SK-N-SH treated with all-trans-retinoic acid at 6 μM for 48 hours (cell line): ENCODE data around the gene TRIP4.

Source experiments
- ATAC-seq: fragments of 200-7000 bp; cut with Tn5 transposase; 3 replicates; pipeline ENCODE4 v1.9.1; 2020; ENCODE audit warnings: mild to moderate bottlenecking, moderate library complexity
- ARNTL ChIP-seq: fragments of 450-650 bp; formaldehyde crosslinking; IDR thresholded peaks from 2 replicates; pipeline ENCODE4 v1.5.0; 2020; ENCODE audit warnings: low read depth, mild to moderate bottlenecking, moderate library complexity, borderline replicate concordance
- BACH2 ChIP-seq: fragments of 250-450 bp; sonication (Bioruptor Pico); IDR thresholded peaks from 2 replicates; pipeline ENCODE4 v1.9.0; 2021; ENCODE audit warnings: mild to moderate bottlenecking, borderline replicate concordance
- CSDC2 ChIP-seq: fragments of 250-450 bp; sonication (Bioruptor Pico); IDR thresholded peaks from 2 replicates; pipeline ENCODE4 v1.5.0; 2020; ENCODE audit warnings: mild to moderate bottlenecking, moderate library complexity
- CSRNP3 ChIP-seq: fragments of 250-450 bp; sonication (Bioruptor Pico); IDR thresholded peaks from 2 replicates; pipeline ENCODE4 v1.5.1; 2021; ENCODE audit warnings: mild to moderate bottlenecking, moderate library complexity
- ESRRG ChIP-seq: fragments of 250-450 bp; sonication (Bioruptor Pico); IDR thresholded peaks from 2 replicates; pipeline ENCODE4 v1.6.1; 2021; ENCODE audit warnings: mild to moderate bottlenecking
- GLIS3 ChIP-seq: fragments of 250-450 bp; sonication (Bioruptor Pico); IDR thresholded peaks from 2 replicates; pipeline ENCODE4 v1.5.0; 2020; ENCODE audit warnings: mild to moderate bottlenecking, moderate library complexity
- ISL1 ChIP-seq: fragments of 250-450 bp; sonication (Bioruptor Pico); IDR thresholded peaks from 2 replicates; pipeline ENCODE4 v2.1.2; 2022; ENCODE audit warnings: mild to moderate bottlenecking, moderate library complexity
- OSR1 ChIP-seq: fragments of 250-450 bp; sonication (Bioruptor Pico); IDR thresholded peaks from 2 replicates; pipeline ENCODE4 v1.8.0; 2022; ENCODE audit warnings: moderate library complexity, mild to moderate bottlenecking, inconsistent platforms
- POU6F1 ChIP-seq: fragments of 250-450 bp; sonication (Bioruptor Pico); IDR thresholded peaks from 2 replicates; pipeline ENCODE4 v1.8.0; 2021; ENCODE audit warnings: low read depth, mild to moderate bottlenecking, moderate library complexity, borderline replicate concordance
- PPARA ChIP-seq: fragments of 250-450 bp; sonication (Bioruptor Pico); IDR thresholded peaks from 2 replicates; pipeline ENCODE4 v1.5.0; 2020; ENCODE audit warnings: mild to moderate bottlenecking, borderline replicate concordance
- SNAI2 ChIP-seq: fragments of 250-450 bp; sonication (Bioruptor Pico); IDR thresholded peaks from 2 replicates; pipeline ENCODE4 v1.5.0; 2020; ENCODE audit warnings: mild to moderate bottlenecking, moderate library complexity
- TCF4 ChIP-seq: fragments of 250-450 bp; sonication (Bioruptor Pico); IDR thresholded peaks from 2 replicates; pipeline ENCODE4 v1.8.0; 2021; ENCODE audit warnings: mild to moderate bottlenecking, moderate library complexity, borderline replicate concordance
- TOX ChIP-seq: fragments of 250-450 bp; sonication (Bioruptor Pico); IDR thresholded peaks from 2 replicates; pipeline ENCODE4 v1.8.0; 2021; ENCODE audit warnings: mild to moderate bottlenecking, moderate library complexity, borderline replicate concordance
- TSHZ2 ChIP-seq: fragments of 250-450 bp; sonication (Bioruptor Pico); IDR thresholded peaks from 2 replicates; pipeline ENCODE4 v1.5.0; 2020; ENCODE audit warnings: mild to moderate bottlenecking, moderate library complexity
- ZC3H10 ChIP-seq: fragments of 250-450 bp; sonication (Bioruptor Pico); IDR thresholded peaks from 2 replicates; pipeline ENCODE4 v1.5.1; 2021; ENCODE audit warnings: mild to moderate bottlenecking, moderate library complexity
- ZFP3 ChIP-seq: fragments of 250-450 bp; sonication (Bioruptor Pico); IDR thresholded peaks from 2 replicates; pipeline ENCODE4 v1.5.0; 2020; ENCODE audit warnings: mild to moderate bottlenecking, moderate library complexity
- ZFP30 ChIP-seq: fragments of 450-650 bp; formaldehyde crosslinking; IDR thresholded peaks from 2 replicates; pipeline ENCODE4 v1.5.0; 2022; ENCODE audit warnings: mild to moderate bottlenecking, moderate library complexity
- ZNF565 ChIP-seq: fragments of 450-650 bp; formaldehyde crosslinking; conservative IDR thresholded peaks from 2 replicates; pipeline ENCODE4 v1.5.0; 2020; ENCODE audit warnings: low read depth, mild to moderate bottlenecking, moderate library complexity
- ZNF70 ChIP-seq: fragments of 450-650 bp; formaldehyde crosslinking; IDR thresholded peaks from 2 replicates; pipeline ENCODE4 v1.5.0; 2020; ENCODE audit warnings: mild to moderate bottlenecking, moderate library complexity
- ZNF8 ChIP-seq: fragments of 450-650 bp; formaldehyde crosslinking; IDR thresholded peaks from 2 replicates; pipeline ENCODE4 v1.5.0; 2020; ENCODE audit warnings: mild to moderate bottlenecking, moderate library complexity
- TF ChIP-seq, protein P1 (sequence below): fragments of 250-450 bp; sonication (Bioruptor Pico); IDR thresholded peaks from 2 replicates; pipeline ENCODE4 v1.8.0; 2020; ENCODE audit warnings: mild to moderate bottlenecking, moderate library complexity, borderline replicate concordance
- TF ChIP-seq, protein P2 (sequence below): fragments of 250-450 bp; sonication (Bioruptor Pico); IDR thresholded peaks from 2 replicates; pipeline ENCODE4 v1.5.1; 2020; ENCODE audit warnings: low read depth, mild to moderate bottlenecking, moderate library complexity

Gene TRIP4

GRCh38 chr15:64502551-64502950 lies 114.9 kb downstream of the TRIP4 start:
- no peak; the same call in 2 of the 3 replicates for ATAC-seq

DNA sequence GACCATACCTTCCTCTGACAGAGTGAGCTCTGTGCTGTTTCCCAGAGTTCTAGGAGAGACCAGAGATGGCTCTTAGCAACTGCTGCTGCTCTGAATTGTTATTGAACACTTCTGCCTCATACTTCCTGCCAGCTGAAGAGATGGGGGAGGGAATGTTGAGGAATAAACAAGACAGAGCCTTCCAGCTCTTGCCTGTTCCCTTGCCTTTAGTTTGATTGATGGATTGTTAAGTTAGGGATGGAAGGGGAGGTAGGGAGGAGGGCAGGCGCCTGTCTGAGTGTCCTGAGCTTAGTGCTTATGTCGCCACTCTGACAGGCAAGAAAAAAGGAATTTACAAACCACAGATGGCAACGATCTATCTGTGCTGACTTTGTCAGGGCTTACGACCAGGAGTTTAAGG lies 115.6 kb downstream of the TRIP4 start:
- peak; percentile 84 for ATAC-seq
- TF ChIP-seq ZFP30 (no peak), ZC3H10 (no peak), ARNTL (CRISPR knock-in tag) (no peak)
- TF ChIP-seq, protein P1, sequence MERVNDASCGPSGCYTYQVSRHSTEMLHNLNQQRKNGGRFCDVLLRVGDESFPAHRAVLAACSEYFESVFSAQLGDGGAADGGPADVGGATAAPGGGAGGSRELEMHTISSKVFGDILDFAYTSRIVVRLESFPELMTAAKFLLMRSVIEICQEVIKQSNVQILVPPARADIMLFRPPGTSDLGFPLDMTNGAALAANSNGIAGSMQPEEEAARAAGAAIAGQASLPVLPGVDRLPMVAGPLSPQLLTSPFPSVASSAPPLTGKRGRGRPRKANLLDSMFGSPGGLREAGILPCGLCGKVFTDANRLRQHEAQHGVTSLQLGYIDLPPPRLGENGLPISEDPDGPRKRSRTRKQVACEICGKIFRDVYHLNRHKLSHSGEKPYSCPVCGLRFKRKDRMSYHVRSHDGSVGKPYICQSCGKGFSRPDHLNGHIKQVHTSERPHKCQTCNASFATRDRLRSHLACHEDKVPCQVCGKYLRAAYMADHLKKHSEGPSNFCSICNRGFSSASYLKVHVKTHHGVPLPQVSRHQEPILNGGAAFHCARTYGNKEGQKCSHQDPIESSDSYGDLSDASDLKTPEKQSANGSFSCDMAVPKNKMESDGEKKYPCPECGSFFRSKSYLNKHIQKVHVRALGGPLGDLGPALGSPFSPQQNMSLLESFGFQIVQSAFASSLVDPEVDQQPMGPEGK (CRISPR knock-in tag) = no peak

More at GRCh38 chr15:64502551-64502950, 114.9 kb downstream of the TRIP4 start:
- TF ChIP-seq POU6F1 (CRISPR knock-in tag) (no peak), ZNF8 (CRISPR knock-in tag) (no peak), TCF4 (no peak), ZNF70 (CRISPR knock-in tag) (no peak), CSRNP3 (CRISPR knock-in tag) (no peak), ZNF565 (no peak), BACH2 (no peak), CSDC2 (CRISPR knock-in tag) (no peak), PPARA (CRISPR knock-in tag) (no peak), ZFP3 (CRISPR knock-in tag) (no peak), GLIS3 (CRISPR knock-in tag) (no peak), TSHZ2 (CRISPR knock-in tag) (no peak), ISL1 (CRISPR knock-in tag) (no peak), OSR1 (CRISPR knock-in tag) (no peak), ESRRG (CRISPR knock-in tag) (no peak), ZFP30 (no peak), ZC3H10 (no peak), TOX (CRISPR knock-in tag) (no peak)
- TF ChIP-seq, protein P2, sequence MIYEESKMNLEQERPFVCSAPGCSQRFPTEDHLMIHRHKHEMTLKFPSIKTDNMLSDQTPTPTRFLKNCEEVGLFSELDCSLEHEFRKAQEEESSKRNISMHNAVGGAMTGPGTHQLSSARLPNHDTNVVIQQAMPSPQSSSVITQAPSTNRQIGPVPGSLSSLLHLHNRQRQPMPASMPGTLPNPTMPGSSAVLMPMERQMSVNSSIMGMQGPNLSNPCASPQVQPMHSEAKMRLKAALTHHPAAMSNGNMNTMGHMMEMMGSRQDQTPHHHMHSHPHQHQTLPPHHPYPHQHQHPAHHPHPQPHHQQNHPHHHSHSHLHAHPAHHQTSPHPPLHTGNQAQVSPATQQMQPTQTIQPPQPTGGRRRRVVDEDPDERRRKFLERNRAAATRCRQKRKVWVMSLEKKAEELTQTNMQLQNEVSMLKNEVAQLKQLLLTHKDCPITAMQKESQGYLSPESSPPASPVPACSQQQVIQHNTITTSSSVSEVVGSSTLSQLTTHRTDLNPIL (CRISPR knock-in tag) = no peak

DNA sequence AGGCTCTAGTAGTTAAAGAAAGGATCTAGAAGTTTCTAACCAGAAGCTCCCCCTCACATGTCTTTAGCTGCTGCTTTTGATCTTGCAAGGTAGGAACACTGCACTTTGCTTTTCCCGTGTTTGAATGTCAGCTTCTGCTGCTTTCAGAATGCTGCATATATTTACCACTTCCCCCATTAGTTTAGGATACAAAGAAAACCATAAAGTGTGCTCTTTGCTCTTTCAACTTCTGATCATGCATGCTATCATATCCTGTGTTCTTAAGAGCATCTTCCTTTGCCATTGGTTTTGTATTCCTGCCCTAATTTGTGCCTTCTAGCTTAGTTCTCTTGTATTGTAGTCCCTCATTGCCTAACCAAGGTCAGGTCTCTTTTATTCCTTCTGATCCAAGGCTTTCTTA lies 116.0 kb downstream of the TRIP4 start:
- TF ChIP-seq BACH2 = no peak
- no peak for TF ChIP-seq SNAI2 (CRISPR knock-in tag)
- no peak for ATAC-seq
